CD4-positive, alpha-beta T cell treated with Interleukin-17A for 4 hours (primary cell): ENCODE data around the gene MFAP3L.
"Not testable (repeated sequence)": the region's sequence is repeated elsewhere in the genome, so short reads cannot be mapped to it uniquely, and the experiment has no call there.

Experiments used
- DNase-seq: peaks from one replicate; pipeline ENCODE4 v3.0.0-alpha.2; 2020; ENCODE audit warnings: mixed read lengths

The MFAP3L gene

DNA sequence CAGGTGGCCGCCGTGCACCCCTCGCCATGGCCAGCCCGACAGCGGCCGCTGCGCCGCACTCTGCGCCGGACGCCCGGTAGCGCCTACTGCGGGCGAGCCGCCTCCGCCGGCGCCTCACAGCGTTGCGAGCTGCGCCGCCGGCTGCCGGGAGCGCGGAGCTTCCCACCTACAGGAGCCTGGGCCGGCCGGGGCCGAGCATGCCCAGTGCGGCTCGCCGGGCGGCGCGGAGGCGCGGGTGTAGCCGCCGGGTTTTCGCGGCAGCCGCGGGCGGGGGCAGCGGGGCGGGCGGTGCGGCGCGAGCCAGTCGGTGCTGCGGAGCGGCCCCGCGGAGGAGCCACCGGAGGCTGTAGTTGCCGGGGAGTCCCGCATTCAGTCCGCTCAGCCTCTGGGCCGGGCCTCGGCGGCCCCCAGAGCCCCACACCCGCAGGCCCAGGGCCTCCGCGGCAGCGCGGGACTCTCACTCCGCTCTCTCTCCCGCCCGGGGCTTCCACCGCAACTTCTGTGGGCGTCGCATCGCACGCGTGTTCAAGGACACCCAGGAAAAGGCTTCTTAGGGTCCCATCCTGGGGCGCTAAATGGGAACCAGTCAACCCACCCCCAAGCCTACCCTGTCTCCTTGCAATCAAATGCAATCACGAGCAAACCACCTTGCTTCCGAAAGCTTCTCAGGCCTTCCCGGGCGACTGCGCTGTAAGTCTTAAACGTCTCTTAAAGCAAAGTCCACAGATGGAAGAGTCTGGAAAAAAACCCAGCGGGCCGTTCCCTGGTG is at the start of gene MFAP3L:
Gene MFAP3L (minus strand): TSS at position 143 of the 769 bp plus-strand sequence. CDS start 20,518 bp downstream, outside the sequence.
- DNase-seq, result peak; percentile 85

DNA sequence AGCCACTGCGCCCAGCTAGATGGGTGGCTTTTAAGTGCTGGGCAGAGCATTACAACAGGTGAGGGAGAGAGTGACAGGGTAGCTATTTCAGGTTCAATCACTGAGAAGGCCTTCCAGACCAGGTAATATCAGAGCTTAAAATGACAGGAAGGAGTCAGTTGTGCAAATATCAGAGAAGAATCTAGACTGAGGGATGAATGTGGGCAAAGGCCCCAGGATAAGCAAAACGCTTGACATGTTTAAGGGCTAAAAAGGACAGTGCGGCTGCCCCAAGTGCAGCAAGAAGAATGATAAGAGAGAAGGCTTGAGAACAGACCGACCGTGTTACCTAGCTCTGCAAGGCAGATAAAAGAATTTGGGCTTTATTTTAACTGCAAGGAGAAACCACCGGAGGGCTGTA is 45.0 kb upstream of the MFAP3L start:
- no peak for DNase-seq

DNA sequence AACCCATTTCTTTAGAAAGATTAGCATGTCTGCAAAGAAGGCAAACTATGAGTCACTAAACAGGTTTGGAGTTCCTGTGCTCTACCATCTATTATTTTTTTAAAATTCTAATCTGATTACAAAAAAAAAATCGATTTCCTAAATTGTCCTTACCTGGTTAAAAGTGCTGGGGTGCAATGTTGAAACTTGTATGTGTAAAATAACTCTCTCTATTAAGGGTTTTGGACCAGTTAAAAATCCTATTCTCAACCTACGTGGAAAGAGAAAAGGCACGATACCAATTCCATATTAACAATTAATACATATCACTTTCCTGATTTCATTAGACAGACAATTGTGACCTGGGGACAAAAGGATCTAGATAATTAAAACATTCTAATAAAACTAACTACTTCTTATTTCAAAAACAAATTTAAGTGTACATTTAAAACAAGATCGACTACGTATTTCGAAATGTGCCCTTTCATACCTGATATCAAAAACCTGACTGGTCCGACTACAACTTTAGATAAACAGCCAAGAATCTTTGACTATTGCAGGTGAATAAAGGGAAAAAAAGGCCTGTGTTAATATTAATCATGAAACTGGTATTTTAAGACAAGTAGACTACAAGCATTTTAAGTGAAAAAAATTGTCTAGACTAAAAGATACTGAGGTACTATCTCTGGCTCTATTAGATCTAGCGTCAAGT is 42.4 kb upstream of the MFAP3L start:
- DNase-seq, result no peak

DNA sequence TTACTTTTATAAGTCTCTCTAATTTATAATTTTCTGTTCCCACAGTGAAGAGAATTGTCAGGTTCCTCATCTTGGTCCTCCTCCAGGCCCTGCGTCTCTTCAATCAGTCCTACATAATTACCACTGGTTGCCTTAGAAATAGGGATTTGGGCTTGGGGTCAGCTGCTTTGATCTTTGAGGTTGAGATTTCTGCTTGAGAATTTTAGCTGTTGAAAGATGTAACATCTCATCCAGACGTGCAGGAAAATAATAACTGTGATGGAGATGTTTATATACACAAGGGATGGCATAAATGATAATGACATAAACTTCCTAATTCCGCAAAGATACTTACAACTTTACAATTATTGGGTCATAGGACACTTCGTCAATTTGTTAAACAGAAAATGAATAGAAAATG is 33.2 kb upstream of the MFAP3L start:
- no peak for DNase-seq

DNA sequence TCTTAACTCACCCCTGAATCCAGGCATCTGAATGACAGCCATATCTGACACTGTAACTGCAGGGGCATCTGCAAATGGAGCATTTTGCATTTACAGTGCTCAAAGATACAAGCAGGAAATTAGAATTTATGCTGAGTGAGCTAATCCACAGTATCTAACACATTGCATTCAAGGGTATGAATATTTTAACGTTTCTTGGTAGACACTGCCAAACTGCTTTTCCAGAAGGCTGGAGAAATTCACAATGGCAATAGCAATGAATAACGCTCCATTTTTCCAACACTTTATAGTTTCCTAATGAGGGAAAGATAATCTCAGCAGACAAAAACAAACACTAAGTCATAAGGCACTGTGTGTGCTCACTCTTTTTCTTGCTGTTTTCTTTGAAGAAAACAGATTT is 32.6 kb upstream of the MFAP3L start:
- DNase-seq, result no peak

DNA sequence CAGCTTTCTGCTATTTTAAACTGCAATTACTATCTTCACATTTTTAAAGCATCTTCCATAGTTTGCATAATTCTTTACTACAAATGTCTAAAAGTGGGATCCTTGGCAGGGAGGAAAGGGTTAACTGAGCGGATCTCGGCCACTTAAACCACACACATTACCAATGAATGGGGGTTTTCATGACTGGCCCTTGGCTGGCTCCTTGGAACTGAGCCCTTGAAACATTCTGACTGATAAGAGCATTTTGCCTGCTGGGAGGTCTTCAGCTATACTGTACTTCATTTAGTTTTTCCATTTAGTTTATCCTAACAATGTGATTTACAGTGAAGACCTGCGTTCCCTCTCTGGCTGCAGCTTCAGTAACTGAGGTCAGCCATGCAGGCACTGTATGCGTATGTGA is 31.7 kb upstream of the MFAP3L start:
- DNase-seq, result no peak

DNA sequence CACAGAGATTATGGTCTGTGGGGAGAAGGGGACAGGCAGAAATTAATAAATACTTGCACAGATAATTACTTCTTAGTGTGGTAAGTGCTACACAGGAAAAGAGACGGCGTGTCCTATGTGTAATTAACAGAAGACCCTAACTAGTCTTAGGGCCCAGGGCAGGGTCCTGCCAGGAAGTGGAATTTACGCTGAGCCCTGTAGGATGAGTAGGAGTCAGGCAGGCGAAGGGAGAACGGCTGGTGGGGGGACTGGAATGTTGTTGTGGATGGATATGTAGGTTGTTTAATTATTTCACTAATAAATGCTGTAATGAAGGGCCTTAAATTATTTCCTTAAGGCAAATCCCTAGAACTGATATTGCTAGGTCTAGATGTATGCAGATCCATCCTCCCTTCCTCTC is 26.7 kb upstream of the MFAP3L start:
- no peak for DNase-seq

GRCh38 chr4:170051402-170051801 is 25.2 kb upstream of the MFAP3L start:
- DNase-seq, result no peak

- no peak for DNase-seq
These were observed 23.6 kb upstream of the MFAP3L start for GRCh38 chr4:170049766-170050165.

DNA sequence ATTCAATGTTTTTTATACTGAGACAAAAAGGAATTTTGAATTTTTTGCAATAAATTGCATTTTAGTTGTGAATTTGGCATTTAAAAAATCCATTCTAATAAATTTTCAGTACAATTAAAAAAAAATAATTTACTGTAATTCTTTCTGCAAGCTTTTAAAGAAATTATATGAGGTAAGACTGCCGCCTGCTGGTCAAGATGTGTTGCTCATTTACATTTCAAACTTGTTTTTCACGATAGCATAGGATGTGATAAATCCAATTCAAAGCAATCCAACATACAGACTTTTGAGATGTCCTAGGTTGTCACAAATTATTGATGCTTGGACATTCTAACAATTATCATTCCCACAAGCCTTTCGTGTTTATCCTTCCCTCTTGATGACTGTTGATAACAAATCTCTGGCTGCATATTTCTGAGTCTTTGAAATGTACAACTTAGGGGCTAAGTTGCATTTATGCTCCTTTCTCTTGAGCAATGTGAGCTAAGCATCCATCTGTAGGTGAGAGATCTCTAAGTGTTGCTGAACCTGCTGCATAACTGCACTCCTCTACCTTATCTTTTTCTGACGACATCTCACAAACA is 21.7 kb upstream of the MFAP3L start:
- DNase-seq, result peak; percentile 73

DNA sequence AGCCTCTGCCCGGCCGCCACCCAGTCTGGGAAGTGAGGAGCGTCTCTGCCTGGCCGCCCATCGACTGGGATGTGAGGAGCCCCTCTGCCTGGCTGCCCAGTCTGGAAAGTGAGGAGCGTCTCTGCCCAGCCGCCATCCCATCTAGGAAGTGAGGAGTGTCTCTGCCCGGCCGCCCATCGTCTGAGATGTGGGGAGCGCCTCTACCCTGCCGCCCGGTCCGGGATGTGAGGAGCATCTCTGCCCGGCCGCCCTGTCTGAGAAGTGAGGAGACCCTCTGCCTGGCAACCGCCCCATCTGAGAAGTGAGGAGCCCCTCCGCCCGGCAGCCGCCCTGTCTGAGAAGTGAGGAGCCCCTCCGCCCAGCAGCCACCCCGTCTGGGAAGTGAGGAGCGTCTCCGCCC is 20.0 kb upstream of the MFAP3L start:
- DNase-seq, result not testable (repeated sequence)

DNA sequence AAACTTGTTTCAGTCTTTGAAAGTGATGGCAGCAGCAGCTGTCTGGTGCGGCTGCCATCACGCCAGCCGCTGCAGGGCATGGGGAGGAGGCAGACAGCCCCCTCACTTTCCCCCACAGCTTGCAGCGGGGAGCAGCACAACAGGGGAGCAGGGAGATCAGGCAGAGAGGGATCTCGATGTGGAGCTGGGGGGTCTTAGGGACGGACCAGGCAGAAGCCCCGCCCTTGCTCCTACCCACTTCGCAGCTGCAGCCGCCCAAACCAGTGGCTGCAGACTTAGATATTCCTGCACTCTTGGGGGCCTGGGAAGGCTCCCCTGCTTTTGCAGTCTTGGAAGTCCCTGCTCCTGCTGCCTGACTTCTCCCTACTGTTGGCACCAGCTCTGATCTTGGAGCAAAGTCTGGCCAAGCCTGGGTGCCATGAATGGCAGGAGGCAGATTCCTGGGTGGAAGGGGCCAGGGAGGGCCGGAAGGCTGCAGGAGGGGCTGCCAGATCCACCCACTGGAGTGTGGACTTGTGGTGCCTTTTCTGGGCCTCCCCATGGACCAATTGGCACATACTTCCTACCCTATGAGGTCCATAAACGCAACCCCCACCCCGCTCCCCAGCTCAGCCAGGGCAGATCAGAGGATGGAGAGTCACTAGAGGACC is 14.0 kb upstream of the MFAP3L start:
- no peak for DNase-seq

DNA sequence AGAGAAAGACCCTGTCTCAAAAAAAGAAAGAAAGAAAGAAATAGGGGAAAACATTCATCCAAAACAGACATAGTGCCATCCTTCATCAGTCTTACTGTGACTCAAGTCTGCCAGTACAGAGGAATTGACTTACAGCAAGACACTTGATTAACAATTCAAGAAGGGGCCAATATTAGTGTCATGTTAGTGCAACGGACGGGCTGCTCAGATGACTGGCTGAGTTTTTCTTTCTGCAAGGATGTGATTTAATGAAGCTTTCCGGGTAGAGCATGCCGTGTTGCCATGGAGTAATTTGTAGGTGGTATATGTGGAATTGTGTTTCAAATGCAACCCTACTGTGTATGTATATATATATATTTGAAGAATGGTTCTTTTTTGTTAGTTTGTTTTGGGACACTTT is 12.6 kb upstream of the MFAP3L start:
- DNase-seq, result no peak

DNA sequence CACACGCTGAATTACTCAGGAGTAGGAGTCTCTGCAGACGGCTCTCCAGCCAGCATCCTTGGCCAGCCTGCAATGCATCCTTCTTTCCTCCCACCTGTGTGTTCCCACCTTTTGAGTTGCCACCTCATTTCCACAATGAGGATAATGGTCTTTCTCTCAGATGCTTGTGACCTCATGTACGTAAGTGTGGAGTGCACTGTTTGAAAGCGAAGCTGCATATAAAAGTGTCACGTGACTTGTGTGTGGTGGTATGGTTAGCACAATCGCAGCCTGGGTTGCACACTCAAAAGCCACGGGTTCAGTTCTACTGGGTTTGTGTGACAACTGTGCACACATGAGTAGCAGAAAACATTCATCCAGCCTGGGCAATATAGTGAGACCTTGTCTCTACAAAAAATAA is 12.0 kb upstream of the MFAP3L start:
- no peak for DNase-seq

GRCh38 chr4:170037481-170037880 is 11.3 kb upstream of the MFAP3L start:
- no peak for DNase-seq

GRCh38 chr4:170035845-170036244 is 9.7 kb upstream of the MFAP3L start:
- no peak for DNase-seq

GRCh38 chr4:170035231-170035630 is 9.0 kb upstream of the MFAP3L start:
- no peak for DNase-seq

DNA sequence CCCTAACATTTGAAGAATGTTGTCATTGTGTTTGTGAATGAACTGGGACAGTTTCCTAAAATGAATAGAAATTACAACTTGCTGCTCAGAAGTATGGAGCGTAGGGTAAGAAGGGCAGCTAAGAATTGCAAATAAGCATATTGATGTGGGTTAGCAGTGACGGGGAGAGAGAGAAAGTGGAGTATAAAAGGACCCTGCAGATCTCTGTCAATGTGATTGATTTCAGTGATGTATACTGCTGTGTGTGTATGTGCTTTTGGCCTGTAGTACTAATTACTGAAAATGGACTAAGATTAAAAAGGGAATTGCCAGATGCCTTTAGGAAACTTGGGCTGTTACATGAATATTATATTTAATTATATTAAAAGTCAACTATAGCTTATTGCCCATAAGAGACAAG is 7.8 kb upstream of the MFAP3L start:
- DNase-seq, result no peak

- no peak for DNase-seq
These were observed 3.9 kb upstream of the MFAP3L start for GRCh38 chr4:170030121-170030520.

GRCh38 chr4:170027181-170027829 is 1.1 kb upstream of the MFAP3L start:
- peak; percentile 94 for DNase-seq

DNA sequence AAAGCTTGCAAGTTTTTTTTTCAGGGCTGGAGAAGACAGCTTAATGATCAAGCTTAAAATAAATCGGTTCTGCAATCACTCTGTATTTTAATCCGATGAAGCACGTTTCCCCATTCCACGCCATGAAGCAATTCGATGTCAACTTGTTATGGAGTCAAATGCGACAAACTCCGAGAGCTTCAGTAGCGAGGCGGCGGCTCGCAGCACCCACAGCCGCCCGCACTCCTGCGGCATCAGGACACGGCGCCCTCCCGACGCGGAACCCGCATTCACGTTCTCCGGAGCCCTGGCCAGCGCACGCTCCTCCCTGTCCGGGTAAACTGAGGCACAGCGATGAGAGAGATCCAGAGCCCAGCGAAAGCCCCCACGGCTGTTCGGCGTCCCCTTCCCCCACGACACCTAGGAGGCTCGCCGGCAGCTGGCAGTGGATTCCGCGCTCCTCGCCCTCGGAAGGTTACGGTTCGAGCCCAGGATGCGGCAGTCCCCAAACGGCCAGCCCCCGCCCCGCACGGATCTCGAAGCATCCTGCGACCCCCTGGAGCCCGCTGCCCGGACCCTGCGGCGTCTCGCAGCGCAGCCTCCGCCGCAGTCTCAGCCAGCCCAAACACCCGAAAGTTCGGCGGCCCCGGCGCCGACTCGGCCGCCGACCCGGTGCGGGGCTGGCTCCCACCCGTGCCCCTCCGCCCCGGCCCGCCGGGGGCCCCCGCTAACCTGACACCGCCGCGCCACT is 507 bp downstream of the MFAP3L start:
- peak; percentile 29 for DNase-seq

GRCh38 chr4:170022211-170022610 is 4.0 kb downstream of the MFAP3L start:
- no peak for DNase-seq
